A673 (cell line): ENCODE measurements around the gene TK2.

Experiments used
- CTCF ChIP-seq: fragments of 300-800, 200-600 bp; sonication (generic); conservative IDR thresholded peaks from 2 replicates; pipeline ENCODE4 v1.5.1; 2017; ENCODE audit warnings: low read depth, mild to moderate bottlenecking, antibody characterized with exemption, low read length, moderate library complexity, mixed read lengths
- EZH2 ChIP-seq: fragments of 200-600 bp; sonication (generic); IDR thresholded peaks from 2 replicates; pipeline ENCODE4 v1.6.1; 2017; ENCODE audit warnings: borderline replicate concordance, low read depth, mild to moderate bottlenecking, mixed read lengths, antibody characterized with exemption, low read length; ENCODE audit not compliant: poor library complexity, severe bottlenecking

GRCh38 chr16:66460703-66461102 lies 89.2 kb downstream of the TK2 start:
- TF ChIP-seq CTCF (no peak), EZH2 (no peak)
